HG03196 (cell line): Measurements from ENCODE around the gene C1QL4.

Experiments used
- ATAC-seq: cut with Tn5 transposase; IDR thresholded peaks from one replicate; pipeline ENCODE4 v1.9.1; 2021; ENCODE audit not compliant: unreplicated experiment

The C1QL4 gene

DNA sequence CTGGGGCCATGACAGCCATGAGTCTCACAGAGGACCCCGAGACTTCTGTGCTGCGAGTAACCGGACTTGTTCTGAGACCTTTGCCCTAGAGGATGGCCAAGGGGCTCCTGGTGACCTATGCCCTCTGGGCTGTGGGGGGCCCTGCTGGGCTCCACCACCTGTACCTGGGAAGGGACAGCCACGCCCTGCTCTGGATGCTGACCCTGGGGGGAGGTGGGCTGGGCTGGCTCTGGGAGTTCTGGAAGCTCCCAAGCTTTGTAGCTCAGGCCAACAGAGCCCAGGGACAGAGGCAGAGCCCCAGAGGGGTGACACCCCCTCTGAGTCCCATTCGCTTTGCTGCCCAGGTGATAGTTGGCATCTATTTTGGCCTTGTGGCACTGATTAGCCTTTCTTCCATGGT, 11.8 kb upstream of the C1QL4 start:
- ATAC-seq: no peak

DNA sequence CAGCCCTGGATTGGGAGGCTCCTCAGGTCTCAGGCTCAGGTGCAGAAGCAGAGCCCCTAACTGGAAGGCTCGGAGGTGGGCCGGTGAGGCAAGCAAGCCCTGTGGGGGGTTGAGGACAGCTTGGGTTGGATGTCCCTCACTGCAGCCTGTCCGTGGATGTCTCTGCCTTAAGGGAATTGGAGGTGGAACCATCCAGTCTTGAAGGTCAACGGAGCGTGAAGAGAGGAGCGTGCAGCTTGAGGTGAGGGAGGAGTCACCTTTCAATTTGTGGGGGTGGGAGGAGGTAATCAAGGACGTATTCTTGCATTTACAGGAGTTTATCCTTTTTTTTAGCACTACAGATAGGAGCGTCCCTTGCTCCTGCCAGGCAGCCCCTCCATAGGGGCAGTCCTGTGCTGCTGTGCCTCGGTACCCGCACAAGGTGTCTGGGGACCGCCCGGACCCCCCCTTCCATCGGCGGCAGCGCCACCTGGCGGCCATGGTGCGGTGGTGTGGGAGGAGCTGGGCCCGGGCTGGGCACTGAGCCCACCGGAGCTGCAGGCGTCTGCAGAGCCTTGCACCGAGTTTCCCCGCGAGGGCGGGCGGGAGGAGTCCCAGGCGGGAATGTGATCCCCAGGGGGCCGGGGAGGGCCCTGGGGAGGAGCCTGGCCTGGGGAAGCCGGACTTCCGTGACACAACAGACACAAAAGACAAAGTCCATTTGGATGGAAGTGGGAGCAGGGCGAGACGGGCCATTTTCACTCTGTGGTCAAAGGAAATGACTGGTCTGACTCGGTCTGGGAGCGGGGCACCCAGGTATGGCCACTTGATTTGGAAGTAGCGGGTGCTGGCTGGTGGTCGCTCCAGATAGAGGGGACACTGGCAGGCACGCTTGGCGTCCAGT, 10.6 kb upstream of the C1QL4 start:
- ATAC-seq: no peak

DNA sequence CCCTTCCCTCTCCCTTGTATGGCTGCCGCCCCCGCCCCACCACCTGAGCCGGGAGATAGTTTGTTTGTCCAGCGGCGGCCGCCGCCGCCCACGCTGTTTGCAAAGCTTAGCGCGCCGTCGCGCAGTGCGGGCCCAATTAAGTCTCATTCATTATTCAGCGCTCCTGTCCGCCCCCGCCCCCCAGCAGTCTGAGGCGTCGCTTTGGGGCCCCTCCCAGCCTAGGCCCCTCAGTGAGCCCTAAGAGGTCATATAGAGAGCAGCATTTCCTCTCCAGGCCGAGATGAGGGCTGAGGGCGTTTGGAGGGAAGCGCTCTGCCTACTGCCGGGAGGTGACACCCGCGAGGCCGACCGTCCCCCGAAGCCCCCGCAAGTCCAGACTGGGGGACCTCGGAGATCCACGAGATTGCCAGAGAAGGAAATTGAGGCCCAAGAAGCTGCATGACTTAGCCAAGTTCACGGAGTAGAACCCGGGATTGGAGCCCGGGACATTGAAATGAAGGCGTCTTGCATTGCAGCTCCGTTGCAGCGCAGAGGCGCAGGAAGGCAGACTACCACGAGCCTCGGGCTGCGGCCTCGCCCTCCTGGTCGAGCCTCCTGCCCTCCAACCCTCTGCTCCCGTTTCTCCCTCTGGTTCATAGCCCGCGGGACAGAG, 9.8 kb upstream of the C1QL4 start, which contains the start of gene DNAJC22:
Gene DNAJC22, plus strand, starts transcription at position 230 of the 652 bp plus-strand sequence. CDS start 1,985 bp downstream, outside the sequence.
- ATAC-seq: no peak

DNA sequence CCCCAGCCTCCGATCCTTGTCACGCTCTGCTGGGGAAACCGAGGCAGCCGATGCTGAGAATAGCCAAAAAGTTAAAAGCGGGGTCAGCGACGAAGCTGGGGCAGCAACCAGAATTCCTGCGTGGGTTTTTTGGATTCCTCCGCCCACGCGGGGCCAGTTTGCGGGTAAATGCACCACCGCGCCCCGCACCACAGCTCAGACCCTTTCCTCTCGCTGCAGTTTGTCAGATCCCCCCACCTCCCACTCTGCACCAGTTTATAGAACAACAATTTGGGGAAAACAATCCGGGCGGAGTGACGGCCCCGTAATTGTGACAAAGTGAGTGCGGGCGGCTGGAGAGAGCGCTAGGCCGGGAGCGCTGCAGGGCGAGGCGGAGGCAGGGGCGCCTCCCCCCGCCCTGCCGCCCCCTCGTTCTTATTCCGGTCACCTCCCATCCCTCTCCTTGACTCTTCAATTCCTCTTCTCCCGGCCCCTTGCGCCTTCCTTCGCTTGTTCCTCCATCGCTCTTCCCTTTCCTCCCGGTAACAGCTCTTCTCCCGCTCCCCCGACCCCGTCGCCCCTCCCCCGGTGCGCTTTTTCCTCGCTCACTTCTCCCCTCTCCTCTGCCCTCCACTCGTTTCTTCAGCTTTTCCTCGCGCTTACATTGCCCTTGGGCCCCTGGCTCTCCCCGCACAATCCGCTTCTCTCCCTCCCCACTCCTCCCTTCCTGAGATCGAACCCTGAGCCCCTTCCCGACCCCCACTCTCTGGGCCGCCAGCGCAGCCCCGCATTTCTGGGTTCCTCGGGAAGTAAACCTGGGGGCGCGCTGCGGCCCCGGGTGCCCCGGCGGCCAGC, 9.1 kb upstream of the C1QL4 start:
- ATAC-seq: no peak

DNA sequence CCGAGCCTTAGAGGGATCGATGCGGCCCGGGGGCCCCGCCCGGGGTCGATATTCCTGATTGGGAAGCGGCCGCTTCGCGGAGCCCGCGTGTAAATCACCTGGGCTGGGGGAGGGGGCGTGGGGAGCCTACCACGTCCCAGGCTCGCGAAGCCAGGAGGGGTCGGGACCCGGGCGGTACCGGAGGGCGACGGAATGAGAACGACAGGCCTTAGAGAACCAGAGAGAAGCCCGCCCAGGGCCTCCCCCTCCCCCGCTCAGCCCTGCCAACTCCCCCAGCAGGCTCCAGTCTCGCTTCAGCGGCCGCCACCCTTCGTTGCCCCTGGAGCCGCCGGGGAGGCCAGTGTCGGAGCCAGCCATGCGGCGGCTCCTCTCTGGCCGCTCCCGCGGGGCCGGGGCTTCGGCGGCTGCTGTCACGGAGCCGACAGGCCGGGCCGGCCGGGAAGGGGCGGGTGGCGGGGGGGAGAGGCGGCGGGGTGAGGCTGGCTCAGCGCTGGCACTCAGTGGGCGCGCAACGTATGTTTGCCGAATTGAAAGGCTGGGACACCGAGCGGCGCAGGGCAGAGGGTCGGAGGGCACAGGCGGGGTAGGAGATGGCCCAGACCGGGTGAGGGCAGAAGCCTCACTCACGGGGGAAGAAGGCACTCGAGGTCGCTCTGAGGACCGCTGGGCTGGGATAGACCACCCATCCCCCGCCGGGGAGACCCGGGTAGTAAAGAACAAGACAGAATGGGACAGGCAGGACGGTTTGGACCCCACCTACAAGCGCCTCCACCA, 8.2 kb upstream of the C1QL4 start:
- no peak for ATAC-seq

DNA sequence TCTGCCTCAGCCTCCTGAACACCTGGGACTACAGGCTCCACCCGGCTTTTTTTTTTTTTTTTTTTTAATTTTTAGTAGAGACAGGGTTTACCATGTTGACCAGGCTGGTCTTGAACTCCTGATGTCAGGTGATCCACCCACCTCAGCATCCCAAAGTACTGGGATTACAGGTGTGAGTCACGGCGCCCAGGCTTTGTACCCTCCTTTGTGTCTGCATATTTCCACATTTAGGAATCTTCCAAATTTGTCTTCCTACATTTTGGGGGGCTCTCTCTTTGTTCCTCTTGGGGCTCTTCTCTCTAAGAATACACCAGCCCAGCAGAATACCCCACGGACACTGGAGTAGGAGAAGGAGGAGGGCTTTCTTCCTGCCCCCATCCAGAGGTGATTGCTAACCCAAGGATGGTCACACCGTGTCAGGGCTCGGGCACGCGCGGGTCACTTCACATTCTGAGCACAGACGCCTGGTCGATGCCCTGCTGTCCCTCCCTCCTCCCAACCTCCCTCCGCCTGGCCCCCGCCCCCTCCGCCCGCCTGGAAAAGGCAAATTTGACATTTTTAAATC, 7.6 kb upstream of the C1QL4 start:
- no peak for ATAC-seq

DNA sequence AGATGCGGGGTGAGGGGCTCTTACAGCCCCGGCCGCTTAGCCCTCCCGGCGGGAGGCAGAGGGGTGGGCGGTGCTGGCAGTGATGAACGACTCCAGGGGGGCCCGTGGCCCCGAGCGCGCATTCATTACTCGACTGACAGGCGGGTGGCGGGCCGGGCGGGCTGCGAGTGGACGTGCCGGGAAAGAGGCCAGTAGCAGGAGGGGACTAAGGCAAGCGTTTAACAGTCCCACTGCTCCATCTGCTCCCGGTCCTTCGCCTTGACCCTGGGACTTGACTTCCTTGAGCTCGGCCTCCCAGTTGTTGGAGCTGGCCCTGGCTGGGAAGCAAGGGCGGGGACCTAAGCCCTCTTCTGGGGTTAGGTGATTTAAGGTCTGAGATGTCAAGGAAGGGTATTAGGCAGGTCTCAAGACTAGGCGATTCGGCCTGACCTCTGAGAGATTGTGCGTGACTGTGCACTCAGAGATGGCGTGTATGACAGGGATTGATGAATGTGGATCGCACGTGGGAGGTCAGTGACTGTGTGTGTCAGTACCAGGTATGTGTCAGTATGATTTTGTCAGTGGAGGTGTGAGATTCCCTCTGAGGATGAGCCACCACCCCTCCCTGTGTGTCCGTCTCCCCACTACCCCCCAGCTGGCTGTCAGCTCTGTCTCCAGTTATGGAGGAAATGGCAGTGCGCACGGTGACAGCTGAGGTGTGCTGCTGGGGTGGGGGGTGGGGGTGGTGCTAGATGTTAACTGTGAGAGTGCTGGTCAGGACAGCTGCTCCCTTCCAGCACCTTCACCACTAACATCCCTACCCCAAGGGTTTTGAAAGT, 6.1 kb upstream of the C1QL4 start:
- ATAC-seq: no peak

DNA sequence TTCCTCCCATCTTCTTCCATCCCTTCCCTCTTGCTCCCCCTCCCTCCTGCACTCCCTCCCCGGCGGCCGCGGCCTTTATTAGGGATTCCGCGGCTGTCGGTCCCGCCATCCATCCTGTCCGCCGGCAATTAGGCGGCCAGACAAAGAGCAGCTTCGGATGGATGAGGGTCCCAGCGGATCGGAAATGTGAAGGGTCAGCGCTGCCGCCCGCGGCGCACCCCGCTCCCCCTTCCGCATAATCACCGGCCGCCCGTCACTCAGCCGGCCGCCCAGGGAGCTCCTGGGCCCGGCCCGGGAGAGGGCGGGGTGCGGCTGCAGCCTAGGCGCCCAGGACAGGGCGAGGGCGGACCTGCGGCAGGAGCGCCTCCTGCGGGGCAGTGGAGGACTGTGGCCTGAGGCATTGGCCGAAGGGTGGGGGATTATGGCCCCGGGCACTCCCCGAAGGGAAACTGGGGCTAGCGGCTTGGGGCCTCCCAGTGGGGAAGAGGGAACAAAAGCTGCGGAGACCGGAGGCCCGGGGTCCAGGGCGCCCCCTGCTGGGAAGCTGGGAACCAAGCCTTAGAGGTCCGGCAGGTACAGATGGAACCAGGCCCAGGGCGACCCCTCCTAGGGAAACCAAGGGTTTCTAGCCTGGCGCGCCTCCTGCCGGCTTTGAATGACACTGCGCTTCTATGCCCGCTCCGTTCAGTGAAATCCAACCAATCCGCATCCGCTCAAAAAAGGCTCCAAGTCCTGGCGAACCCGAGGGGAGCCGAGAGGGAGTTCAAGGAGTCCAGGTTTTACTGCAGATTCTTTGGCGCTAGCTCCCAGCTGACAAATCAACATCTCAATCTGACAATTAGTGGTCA, 5.3 kb upstream of the C1QL4 start:
- ATAC-seq: peak; percentile 57

DNA sequence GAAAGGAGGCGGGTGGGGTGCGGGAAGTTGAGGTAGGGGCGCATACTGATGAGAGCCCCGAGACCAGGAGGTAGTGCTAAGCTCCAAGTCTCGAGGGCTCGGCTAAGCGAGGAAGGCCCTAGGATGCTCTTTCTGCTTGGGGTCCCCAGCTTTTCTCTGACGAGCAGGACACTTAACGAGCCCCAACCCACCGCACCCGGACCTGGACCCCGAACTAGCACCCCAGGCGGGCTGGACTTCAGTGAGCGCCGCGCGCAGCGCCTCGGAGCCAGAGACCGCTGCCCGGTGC, 4.7 kb upstream of the C1QL4 start:
- ATAC-seq: no peak

DNA sequence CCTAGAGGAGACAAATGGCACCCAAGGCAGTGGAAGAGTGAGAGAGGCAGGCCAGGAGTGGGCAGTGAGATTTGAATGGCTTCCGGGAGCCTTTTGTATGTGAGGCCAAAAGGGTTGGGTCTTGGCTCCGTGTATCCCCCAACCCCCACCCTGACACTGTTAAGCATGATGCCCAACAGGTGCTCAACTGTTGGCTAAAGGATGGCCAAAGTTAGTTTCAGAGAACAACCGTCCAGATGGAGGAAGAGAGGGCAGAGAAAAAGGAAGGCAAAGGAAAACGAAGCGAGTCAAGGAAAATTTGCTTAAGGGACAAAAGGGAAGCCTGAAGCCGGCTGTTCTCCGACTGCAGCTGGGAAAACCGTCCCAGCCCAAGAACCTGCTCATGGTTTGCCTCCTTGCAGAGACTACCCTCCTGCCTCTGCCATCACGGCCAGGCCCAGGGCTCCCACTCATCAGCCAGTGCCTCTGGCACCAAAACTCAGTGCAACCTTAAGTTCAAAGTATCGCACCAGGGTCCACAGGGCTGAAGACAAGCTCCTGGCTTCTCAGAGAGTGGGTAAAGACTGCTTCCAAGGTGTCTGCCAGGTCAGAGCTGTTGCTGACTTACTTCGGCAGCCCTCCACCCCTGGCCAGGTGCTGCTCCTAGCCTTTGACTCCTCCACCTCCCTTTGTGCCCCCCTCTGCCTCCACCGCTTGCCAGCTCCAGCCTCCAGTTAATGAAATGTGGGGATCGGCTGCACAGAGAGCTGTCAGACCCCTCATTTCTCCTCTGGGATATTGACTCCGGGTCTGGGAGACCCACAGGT, 4.2 kb upstream of the C1QL4 start:
- no peak for ATAC-seq

DNA sequence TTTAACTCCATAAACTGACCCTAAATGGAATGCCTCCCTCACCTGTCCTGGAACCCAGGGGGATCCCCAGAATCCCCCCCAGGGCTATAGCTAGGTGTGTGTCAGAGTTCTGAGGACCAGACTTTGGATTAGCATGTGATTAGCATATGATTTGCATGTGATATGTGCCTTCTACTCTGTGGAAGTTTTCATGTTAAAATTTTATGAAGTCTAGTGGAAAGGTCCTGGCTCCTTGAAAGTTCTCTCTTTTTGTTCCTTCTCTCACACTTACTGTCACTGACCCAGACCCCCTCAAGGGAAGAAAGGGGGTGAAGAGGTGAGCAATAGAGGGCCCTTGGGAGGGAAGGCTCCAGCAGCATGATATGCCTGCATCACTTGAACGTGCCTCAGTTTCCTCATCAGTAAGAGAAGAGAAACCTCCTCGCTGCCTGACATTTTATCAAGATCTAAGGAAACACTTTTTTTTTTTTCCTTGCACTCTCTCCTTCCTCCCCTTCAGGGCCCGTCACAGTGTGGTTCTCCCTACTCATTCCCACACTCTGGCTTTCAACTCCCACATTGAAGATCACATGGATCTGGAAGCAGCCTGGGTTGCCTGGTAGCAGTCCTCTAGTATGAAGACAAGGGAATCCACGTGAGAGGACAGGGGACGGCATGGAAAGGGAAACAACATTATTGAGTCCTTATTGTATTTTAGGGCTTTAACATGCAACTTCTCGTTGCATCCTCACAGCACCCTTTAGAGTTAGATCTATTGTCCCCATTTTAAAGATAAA, 3.3 kb upstream of the C1QL4 start:
- ATAC-seq: no peak

DNA sequence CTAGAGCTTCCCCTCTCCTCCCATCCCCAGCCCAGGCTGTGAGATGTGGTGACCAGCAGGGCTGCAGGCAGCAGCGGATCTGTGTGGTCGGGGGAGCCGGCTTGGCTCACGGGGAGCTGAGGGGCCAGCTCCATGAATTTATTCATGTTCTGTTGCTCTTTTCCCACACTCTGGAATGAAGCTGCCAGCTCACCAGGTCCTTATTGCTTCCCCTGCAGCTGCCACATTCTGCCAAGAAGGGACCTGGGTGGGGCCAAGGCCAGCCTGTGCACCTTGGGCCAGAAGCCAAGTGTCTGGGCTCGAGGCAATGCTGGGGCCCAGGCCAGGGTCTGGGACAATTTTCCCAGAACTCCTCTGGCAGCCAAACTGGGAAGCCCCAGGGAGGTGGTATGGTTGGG, 2.5 kb upstream of the C1QL4 start:
- ATAC-seq: no peak

DNA sequence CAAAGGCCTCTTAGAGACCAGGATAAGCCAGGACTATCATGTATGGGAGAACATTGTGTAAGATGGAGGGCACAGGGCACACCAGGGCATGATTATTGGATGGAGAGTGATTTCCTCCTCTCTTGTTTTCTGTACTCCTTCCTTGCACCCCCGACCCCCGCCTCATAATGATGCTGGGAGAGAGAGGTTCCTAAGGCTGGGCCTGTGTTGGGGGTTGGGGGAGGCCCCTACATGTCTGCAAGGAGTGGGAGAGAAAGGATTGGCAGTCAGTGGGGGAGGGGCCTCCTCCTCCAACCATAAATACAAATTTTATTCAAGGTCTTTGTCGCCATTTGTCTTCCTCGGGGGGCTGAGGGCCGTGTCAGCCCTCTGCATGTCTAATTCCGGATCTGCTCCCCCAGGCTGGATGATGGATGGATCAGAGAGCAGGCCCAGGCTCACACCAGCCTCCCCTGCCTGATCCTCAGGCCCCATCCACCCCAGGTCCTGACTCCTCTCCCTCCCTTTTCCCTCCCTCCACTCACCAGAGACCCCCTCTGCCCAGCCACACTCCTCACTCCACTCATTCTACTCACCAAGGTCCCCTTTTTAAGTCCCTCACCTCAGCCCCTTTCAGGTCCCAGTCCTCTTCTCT, 2.0 kb upstream of the C1QL4 start:
- ATAC-seq: no peak

DNA sequence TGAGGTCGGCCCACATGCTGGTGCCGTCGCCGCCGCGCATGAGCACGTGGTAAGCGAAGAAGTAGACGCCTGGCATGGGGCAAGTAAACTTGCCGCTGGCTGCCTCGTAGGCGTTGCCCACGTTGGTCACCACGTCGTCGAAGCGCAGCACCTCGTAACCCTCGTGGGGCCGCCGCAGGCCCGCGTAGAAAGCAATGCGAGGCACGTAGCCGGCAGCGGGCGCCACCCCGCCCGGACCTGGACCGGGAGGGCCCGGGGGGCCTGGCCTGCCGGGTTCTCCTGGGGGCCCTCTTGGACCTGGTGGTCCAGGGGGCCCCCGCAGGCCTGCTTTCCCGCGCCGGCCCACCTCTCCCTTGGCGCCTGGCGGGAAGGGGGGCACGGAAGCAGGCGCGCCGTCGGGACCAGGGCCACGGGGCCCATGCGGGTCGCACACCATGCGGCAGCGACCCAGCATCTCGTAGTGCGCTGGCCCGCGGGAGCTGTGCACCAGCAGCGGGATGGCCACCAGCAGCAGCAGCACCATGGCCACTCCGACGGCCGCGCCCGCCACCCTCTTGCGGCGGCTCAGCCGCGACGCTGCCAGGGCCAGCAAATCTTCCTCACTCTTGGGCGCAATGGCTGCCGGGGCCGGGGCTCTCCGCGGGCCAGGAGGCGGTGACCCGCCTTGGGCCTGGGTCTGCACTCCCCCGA, 888 bp downstream of the C1QL4 start:
- no peak for ATAC-seq

DNA sequence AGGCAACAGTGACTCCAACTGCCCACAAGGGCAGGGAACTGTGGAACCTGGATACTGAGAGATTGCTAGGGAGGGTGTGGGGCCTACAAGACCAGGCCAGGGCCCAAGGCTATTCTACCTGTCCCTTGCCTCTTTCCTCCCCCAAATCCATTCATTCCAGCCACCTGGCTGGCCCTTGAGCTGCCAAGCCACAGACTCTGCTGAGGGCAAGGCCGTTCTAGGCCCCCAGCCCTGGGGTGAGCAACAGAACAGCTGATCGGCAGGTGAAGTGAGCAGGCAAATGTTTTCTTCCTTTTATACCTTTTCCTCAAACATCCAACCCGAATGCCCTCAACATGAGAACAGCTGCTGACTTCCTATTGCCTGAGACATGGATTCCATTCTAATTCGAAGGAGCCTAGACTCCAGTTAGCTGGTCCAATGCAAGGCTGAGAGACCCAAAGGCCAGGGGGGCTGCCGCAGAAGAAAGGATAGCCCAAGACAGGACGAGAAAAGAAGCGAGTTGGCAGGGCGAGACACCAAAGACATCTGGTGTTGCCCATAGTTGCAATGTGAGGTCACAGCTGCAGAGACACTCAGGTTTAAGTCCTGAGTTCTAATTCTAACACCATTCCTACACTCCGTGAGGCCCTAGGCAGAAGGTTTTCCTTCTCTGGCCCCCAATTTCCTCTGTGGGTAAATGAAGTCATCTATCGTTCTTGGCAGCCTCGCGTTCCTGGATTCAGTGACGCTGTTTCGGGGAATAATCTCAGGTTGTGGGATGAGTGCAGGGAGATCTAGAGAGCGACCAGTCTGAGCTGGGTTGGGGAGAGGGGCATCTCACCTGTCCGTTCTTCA, 1.7 kb downstream of the C1QL4 start:
- ATAC-seq: no peak
